Endothelial cell of umbilical vein (primary cell): ENCODE measurements around the gene PDCD11. TPM values are rescaled to one million over a fixed set of nuclear protein-coding genes. Genes with fewer than 3 reads are reported as not detected.

Experiments
- BruUV-seq: library from RNA; stranded (reverse); fragments of 400-500 nt; replicated peaks from 2 replicates; lab custom pipeline; 2021; lab: Mats Ljungman, UMichigan
- CTCF ChIA-PET: fragments of 300-600, 350-600 bp; sonication (Branson Sonifier 250); formaldehyde crosslinking; loops from one replicate; lab custom pipeline; 2021; ENCODE audit warnings: antibody characterized with exemption, inconsistent platforms; lab: Charles Lee
- POLR2A ChIA-PET: fragments of 300-600, 350-600 bp; sonication (Branson Sonifier 250); formaldehyde crosslinking; loops from one replicate; lab custom pipeline; 2021; ENCODE audit warnings: antibody characterized with exemption, inconsistent platforms; lab: Charles Lee
- DNase-seq: peaks from one replicate; pipeline ENCODE4 v3.0.0-alpha.2; 2011; ENCODE audit warnings: low read depth, low spot score
- FAIRE-seq: peaks from 2 replicates; lab custom pipeline; 2011; peaks lifted over from hg19 to GRCh38; lab: Jason Lieb, UNC
- H2AFZ ChIP-seq: 2 replicates; pipeline ENCODE4 v1.6.0; 2012; ENCODE audit warnings: low read depth, low read length, control low read depth, inconsistent platforms
- H3K27ac ChIP-seq: 2 replicates; pipeline ENCODE4 v1.5.1; 2011; ENCODE audit warnings: low read depth, mild to moderate bottlenecking, control low read depth, low read length, moderate library complexity; ENCODE audit not compliant: insufficient read depth
- H3K27me3 ChIP-seq, 2 experiments: 2 replicates each; pipeline versions ENCODE4 v1.6.0 to v1.6.1; 2011; ENCODE audit warnings: low read length in 2 of 2, mixed read lengths in 1 of 2; ENCODE audit not compliant: control insufficient read depth in 2 of 2, insufficient read depth in 2 of 2
- H3K36me3 ChIP-seq, 2 experiments: 2 replicates in 1 of 2; 3 replicates in 1 of 2; pipeline ENCODE4 v1.5.1; 2011; ENCODE audit warnings: low read length in 2 of 2, mild to moderate bottlenecking in 1 of 2, moderate library complexity in 1 of 2; ENCODE audit not compliant: control insufficient read depth in 2 of 2, insufficient read depth in 2 of 2; ENCODE audit errors: extremely low read depth in 1 of 2
- H3K4me1 ChIP-seq: 3 replicates; pipeline ENCODE4 v1.5.1; 2011; ENCODE audit warnings: mild to moderate bottlenecking, low read length; ENCODE audit not compliant: control insufficient read depth, insufficient read depth; ENCODE audit errors: extremely low read depth
- H3K4me2 ChIP-seq: 2 replicates; pipeline ENCODE4 v1.6.1; 2011; ENCODE audit warnings: low read length, control low read depth, mixed read lengths; ENCODE audit not compliant: insufficient read depth
- H3K4me3 ChIP-seq, 3 experiments: fragments of 200-600 bp in 1 of 3; sonication (generic), shearing (Covaris generic) in 1 of 3; replicated peaks in 1 of 3; 2 replicates each; pipeline ENCODE4 v1.5.1; 2011 to 2016; ENCODE audit warnings: control low read depth in 3 of 3, low read length in 3 of 3, mild to moderate bottlenecking in 2 of 3, inconsistent platforms in 1 of 3, low read depth in 1 of 3, moderate library complexity in 1 of 3; ENCODE audit not compliant: insufficient read depth in 1 of 3
- H3K79me2 ChIP-seq: 2 replicates; pipeline ENCODE4 v1.6.0; 2012; ENCODE audit warnings: low read length, inconsistent platforms; ENCODE audit not compliant: control insufficient read depth, insufficient read depth
- H3K9ac ChIP-seq: replicated peaks from 2 replicates; pipeline ENCODE3; 2011; ENCODE audit warnings: low read length, control low read depth; ENCODE audit not compliant: insufficient read depth; ENCODE audit errors: extremely low read depth
- H3K9me1 ChIP-seq: replicated peaks from 3 replicates; pipeline ENCODE4 v1.6.0; 2011; ENCODE audit warnings: mild to moderate bottlenecking, low read length; ENCODE audit not compliant: control insufficient read depth, insufficient read depth; ENCODE audit errors: extremely low read depth
- H3K9me3 ChIP-seq: replicated peaks from 2 replicates; pipeline ENCODE4 v1.5.1; 2012; ENCODE audit warnings: low read length, inconsistent platforms; ENCODE audit not compliant: control insufficient read depth, insufficient read depth
- H4K20me1 ChIP-seq: replicated peaks from 2 replicates; pipeline ENCODE3; 2011; ENCODE audit warnings: mild to moderate bottlenecking, low read length; ENCODE audit not compliant: control insufficient read depth, insufficient read depth; ENCODE audit errors: extremely low read depth
- CTCF ChIP-seq, 2 donors: IDR thresholded peaks; 1 replicate in 1 of 2; 2 replicates in 1 of 2; pipeline ENCODE4 v1.5.1; 2011; ENCODE audit warnings: low read length in 2 of 2, mild to moderate bottlenecking in 2 of 2, moderate library complexity in 2 of 2, control low read depth in 1 of 2, inconsistent platforms in 1 of 2, low read depth in 1 of 2; ENCODE audit not compliant: insufficient read depth in 1 of 2; ENCODE audit errors: extremely low read depth in 1 of 2
- EZH2 ChIP-seq: IDR thresholded peaks from 2 replicates; pipeline ENCODE4 v1.6.1; 2012; ENCODE audit warnings: borderline replicate concordance, low read depth, mild to moderate bottlenecking, moderate library complexity, low read length, inconsistent platforms; ENCODE audit not compliant: severe bottlenecking
- FOS ChIP-seq: IDR thresholded peaks from 2 replicates; pipeline ENCODE4 v1.6.1; 2011; ENCODE audit warnings: mild to moderate bottlenecking, low read length, moderate library complexity, borderline replicate concordance; ENCODE audit not compliant: insufficient read depth
- GATA2 ChIP-seq: IDR thresholded peaks from 2 replicates; pipeline ENCODE4 v1.7.0; 2011; ENCODE audit warnings: low read depth, mild to moderate bottlenecking, moderate library complexity, mixed read lengths, low read length; ENCODE audit not compliant: insufficient read length, insufficient read depth
- JUN ChIP-seq: IDR thresholded peaks from 2 replicates; pipeline ENCODE4 v1.6.1; 2011; ENCODE audit warnings: borderline replicate concordance, low read depth; ENCODE audit not compliant: insufficient read length, insufficient read depth
- MAX ChIP-seq: IDR thresholded peaks from 2 replicates; pipeline ENCODE4 v1.6.1; 2011; ENCODE audit not compliant: insufficient read depth, insufficient read length
- MYC ChIP-seq: IDR thresholded peaks from one replicate; pipeline ENCODE4 v1.6.1; 2011; ENCODE audit warnings: mild to moderate bottlenecking, low read depth, low read length
- POLR2A ChIP-seq: IDR thresholded peaks from 2 replicates; pipeline ENCODE4 v1.6.1; 2012; ENCODE audit warnings: low read depth, mild to moderate bottlenecking, control low read depth, low read length
- POLR2AphosphoS5 ChIP-seq: IDR thresholded peaks from 2 replicates; pipeline ENCODE4 v1.6.1; 2012; ENCODE audit warnings: low read depth, mild to moderate bottlenecking, control low read depth, low read length, moderate library complexity; ENCODE audit not compliant: insufficient read depth
- dilution Hi-C: fragments of 300-500 bp; cut with MboI; formaldehyde crosslinking; loops from one replicate; pipeline ENCODE4 v1.15.0; 2019; ENCODE audit warnings: low sequenced_read_pairs; ENCODE audit not compliant: extremely low pct_ligation_motif_present
- intact Hi-C: fragments of 100-400 bp; cut with micrococcal nuclease; formaldehyde crosslinking; loops from one replicate; pipeline ENCODE4 v1.10.0; 2022
- polyA plus RNA-seq, 4 experiments: library from polyadenylated mRNA; depleted of rRNA in 3 of 4; stranded (reverse) in 3 of 4; unstranded in 1 of 4; fragments of >200 nt; gene quantifications; 2 replicates each; pipeline versions ENCODE4 v1.2.1 to v1.2.3, GENCODE V29; 2011 to 2012; ENCODE audit warnings: missing spikeins in 1 of 4
- total RNA-seq: library from RNA; stranded (reverse); gene quantifications from 2 replicates; pipeline ENCODE4 v1.2.3, GENCODE V29; 2021

PDCD11 gene
- total and polyA plus RNA-seq, 2 donors (not counting 3 experiments of a cell fraction or from before 2014, with no cell fraction given), result 12.6 to 52.7 TPM

GRCh38 chr10:103467406-103467805 is 71.0 kb downstream of the PDCD11 start:
- Histone ChIP-seq H3K9me1 (no peaks in the 10 kb centered on the region), H3K4me2 (no peak overlapping the region), H3K9ac (no peak overlapping the region), H3K27me3 (peaks cover 1 to 6% of the 10 kb centered on the region in 2 experiments), H4K20me1 (no peaks in the 10 kb centered on the region), H3K36me3 (no peaks in the 10 kb centered on the region), H3K9me3 (no peaks in the 10 kb centered on the region), H3K27ac (no peak overlapping the region), H3K79me2 (no peaks in the 10 kb centered on the region), H2AFZ (no peak overlapping the region), H3K4me3 (no peak overlapping the region), H3K4me1 (no peaks in the 10 kb centered on the region)
- no peak for FAIRE-seq
- TF ChIP-seq MAX (no peak), CTCF (IDR thresholded peaks at IDR 0.05; ENCODE audit: extremely low read depth in 1 of 2, insufficient read depth in 1 of 2, low read depth in 1 of 2, low read length in 2 of 2) (no peak), FOS (no peak), GATA2 (no peak), JUN (no peak), POLR2A (no peak), MYC (no peak), EZH2 (no peak), POLR2AphosphoS5 (no peak)
- ChIA-PET CTCF (no interaction called here), POLR2A (no interaction called here)
- no TSS peak for BruUV-seq
- no peak for DNase-seq
- dilution Hi-C loops, result no loop called here
- intact Hi-C loops, result no loop called here
